NB4 (cell line): ENCODE results near the gene DDHD1.

Source experiments
- MYC ChIP-seq: IDR thresholded peaks from 2 replicates; pipeline ENCODE4 v1.6.1; 2011; ENCODE audit warnings: low read depth, low read length
- POLR2A ChIP-seq: IDR thresholded peaks from 2 replicates; pipeline ENCODE4 v1.6.1; 2011; ENCODE audit warnings: mild to moderate bottlenecking; ENCODE audit not compliant: insufficient read length; ENCODE audit errors: extremely low read depth
- TF ChIP-seq, protein P1 (sequence below): IDR thresholded peaks from one replicate; pipeline ENCODE4 v1.5.1; 2012; ENCODE audit warnings: low read depth, low read length
- TF ChIP-seq, protein P2 (sequence below): IDR thresholded peaks from 2 replicates; pipeline ENCODE4 v1.6.1; 2011; ENCODE audit warnings: low read depth, low read length

GRCh38 chr14:53152184-53152886, 788 bp downstream of the DDHD1 start:
- no peak for TF ChIP-seq POLR2A
- TF ChIP-seq, protein P1, sequence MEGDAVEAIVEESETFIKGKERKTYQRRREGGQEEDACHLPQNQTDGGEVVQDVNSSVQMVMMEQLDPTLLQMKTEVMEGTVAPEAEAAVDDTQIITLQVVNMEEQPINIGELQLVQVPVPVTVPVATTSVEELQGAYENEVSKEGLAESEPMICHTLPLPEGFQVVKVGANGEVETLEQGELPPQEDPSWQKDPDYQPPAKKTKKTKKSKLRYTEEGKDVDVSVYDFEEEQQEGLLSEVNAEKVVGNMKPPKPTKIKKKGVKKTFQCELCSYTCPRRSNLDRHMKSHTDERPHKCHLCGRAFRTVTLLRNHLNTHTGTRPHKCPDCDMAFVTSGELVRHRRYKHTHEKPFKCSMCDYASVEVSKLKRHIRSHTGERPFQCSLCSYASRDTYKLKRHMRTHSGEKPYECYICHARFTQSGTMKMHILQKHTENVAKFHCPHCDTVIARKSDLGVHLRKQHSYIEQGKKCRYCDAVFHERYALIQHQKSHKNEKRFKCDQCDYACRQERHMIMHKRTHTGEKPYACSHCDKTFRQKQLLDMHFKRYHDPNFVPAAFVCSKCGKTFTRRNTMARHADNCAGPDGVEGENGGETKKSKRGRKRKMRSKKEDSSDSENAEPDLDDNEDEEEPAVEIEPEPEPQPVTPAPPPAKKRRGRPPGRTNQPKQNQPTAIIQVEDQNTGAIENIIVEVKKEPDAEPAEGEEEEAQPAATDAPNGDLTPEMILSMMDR, result no peak
- TF ChIP-seq, protein P2, sequence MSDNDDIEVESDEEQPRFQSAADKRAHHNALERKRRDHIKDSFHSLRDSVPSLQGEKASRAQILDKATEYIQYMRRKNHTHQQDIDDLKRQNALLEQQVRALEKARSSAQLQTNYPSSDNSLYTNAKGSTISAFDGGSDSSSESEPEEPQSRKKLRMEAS, result peak; percentile 52; the same call in 1 of the 2 replicates
- peak; percentile 38 for TF ChIP-seq MYC
